Activated naive CD8-positive, alpha-beta T cell treated with anti-CD3 and anti-CD28 coated beads for 36 hours (primary cell): ENCODE data around the gene MSLN. TPM values are rescaled to one million over a fixed set of nuclear protein-coding genes. Genes with fewer than 3 reads are reported as not detected.

Source experiments
- DNase-seq: peaks from one replicate; pipeline ENCODE4 v3.0.0; 2021
- H3K27ac Mint-ChIP-seq: one replicate; pipeline ENCODE4 v1.8.0; 2022; ENCODE audit warnings: mild to moderate bottlenecking, moderate library complexity, mixed read lengths
- H3K27me3 Mint-ChIP-seq: one replicate; pipeline ENCODE4 v1.8.0; 2022; ENCODE audit warnings: mild to moderate bottlenecking, mixed read lengths
- H3K36me3 Mint-ChIP-seq: one replicate; pipeline ENCODE4 v1.8.0; 2021; ENCODE audit warnings: mild to moderate bottlenecking, mixed read lengths
- H3K4me1 Mint-ChIP-seq: one replicate; pipeline ENCODE4 v1.8.0; 2021; ENCODE audit warnings: mixed read lengths
- H3K4me3 Mint-ChIP-seq: one replicate; pipeline ENCODE4 v1.8.0; 2022; ENCODE audit warnings: mild to moderate bottlenecking, moderate library complexity, mixed read lengths
- H3K9me3 Mint-ChIP-seq: one replicate; pipeline ENCODE4 v1.8.0; 2022; ENCODE audit warnings: mixed read lengths
- total RNA-seq, 2 experiments: library from RNA; stranded (reverse); gene quantifications; one replicate each; pipeline ENCODE4 v1.2.3, GENCODE V29; 2021

MSLN gene
- total RNA-seq, 2 experiments from 2014 or later: not detected

DNA sequence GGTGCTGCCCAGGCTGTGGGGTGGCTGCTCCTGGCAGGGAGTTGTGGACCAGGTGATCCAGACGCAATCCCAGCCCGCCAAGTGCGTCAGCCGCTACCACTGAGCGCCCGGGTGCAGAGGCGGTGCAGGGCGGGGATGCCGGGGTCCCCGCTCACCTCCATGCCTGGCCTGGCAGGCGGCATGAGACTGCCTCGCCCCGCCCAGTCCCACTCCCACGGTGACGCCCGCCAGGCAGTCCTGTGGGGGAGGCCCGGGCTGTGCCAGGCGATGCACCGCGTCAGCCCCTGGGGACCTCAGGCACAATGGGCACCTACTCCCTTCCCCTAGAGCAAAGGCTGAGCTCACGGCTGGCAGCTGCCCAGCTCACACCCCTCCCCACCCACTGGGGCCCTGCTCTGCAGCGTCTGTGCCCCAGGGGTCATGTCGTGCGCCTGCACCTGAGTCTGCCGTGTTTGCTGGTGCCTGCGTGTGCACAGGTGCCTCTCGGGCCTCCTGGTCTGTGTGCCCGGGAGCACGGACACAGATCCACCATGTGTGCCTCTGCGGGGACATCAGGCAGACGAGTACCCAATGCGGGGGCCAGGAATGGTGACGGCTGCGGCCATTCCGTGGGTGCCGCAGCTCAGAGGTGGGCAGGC, 22.4 kb downstream of the MSLN start:
- no peak overlapping the region for H3K4me3 Mint-ChIP-seq
- no peaks in the 10 kb centered on the region for H3K9me3 Mint-ChIP-seq
- H3K27me3 Mint-ChIP-seq: peaks cover 6% of the 10 kb centered on the region
- H3K27ac Mint-ChIP-seq: no peak overlapping the region
- no peak for DNase-seq
- H3K4me1 Mint-ChIP-seq: peaks cover 4% of the 10 kb centered on the region
- H3K36me3 Mint-ChIP-seq: peaks cover 2% of the 10 kb centered on the region

DNA sequence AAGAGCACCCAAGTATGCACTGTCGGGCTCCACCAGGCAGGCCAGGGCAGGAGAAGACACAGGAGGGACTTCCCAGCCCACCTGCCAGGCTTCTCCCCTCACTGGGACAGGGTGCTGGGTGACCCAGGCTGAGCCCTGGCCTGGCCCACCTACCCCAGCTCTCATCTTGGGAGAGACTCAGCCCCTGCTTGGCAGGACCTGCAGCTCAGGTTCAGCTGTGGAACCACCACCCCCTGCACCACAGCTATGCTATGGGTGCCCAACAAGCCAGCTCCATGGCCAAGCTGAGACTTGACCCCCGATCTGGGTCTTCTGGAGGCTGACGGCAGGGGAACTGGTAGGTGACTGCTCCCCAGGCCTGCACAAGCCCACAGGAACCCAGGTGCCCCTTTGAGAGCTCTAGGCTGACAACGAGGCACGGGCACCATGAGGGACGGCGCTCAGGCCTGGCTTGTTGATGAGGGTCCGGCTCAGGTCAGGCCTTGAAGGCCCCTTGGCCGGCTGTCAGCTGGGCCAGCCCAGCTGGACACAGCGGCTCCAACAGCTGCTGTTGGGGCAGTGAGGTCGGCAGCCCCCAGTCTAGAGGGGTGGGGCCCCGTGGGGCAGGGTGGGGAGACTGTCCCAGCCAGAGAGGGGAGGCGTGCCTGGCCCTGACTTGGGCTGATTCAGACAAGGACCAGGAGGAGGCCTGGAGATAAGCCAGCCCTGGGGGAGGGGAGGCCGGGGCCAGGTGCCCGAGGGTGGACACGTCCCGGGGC, 23.0 kb downstream of the MSLN start:
- H3K4me3 Mint-ChIP-seq: no peak overlapping the region
- H3K4me1 Mint-ChIP-seq: peaks cover 4% of the 10 kb centered on the region
- H3K36me3 Mint-ChIP-seq: peaks cover 2% of the 10 kb centered on the region
- peaks cover 4% of the 10 kb centered on the region for H3K27me3 Mint-ChIP-seq
- no peak for DNase-seq
- no peak overlapping the region for H3K27ac Mint-ChIP-seq
- H3K9me3 Mint-ChIP-seq: no peaks in the 10 kb centered on the region

DNA sequence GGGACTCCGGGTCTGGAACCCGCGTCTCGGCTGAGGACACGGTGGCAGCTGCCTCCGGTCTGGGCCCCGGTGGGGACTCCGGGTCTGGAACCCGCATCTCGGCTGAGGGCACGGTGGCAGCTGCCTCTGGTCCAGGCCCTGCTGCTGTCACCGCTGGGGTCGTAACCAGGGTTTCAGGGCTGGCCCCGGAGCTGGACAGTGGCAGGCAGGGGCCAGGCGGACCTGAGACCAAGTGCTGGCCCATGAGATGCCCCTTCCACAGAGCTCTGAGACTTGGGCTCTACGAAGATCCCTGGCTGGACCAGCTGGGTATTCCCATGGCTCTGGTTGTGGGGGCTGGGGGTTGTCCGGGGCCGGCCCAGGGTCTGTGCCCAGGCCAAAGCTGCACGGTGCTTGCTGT, 23.9 kb downstream of the MSLN start:
- Mint-ChIP-seq H3K36me3 (peaks cover 2% of the 10 kb centered on the region), H3K9me3 (no peaks in the 10 kb centered on the region), H3K27me3 (peaks cover 4% of the 10 kb centered on the region), H3K4me1 (peaks cover 4% of the 10 kb centered on the region), H3K27ac (no peak overlapping the region), H3K4me3 (no peak overlapping the region)
- no peak for DNase-seq

DNA sequence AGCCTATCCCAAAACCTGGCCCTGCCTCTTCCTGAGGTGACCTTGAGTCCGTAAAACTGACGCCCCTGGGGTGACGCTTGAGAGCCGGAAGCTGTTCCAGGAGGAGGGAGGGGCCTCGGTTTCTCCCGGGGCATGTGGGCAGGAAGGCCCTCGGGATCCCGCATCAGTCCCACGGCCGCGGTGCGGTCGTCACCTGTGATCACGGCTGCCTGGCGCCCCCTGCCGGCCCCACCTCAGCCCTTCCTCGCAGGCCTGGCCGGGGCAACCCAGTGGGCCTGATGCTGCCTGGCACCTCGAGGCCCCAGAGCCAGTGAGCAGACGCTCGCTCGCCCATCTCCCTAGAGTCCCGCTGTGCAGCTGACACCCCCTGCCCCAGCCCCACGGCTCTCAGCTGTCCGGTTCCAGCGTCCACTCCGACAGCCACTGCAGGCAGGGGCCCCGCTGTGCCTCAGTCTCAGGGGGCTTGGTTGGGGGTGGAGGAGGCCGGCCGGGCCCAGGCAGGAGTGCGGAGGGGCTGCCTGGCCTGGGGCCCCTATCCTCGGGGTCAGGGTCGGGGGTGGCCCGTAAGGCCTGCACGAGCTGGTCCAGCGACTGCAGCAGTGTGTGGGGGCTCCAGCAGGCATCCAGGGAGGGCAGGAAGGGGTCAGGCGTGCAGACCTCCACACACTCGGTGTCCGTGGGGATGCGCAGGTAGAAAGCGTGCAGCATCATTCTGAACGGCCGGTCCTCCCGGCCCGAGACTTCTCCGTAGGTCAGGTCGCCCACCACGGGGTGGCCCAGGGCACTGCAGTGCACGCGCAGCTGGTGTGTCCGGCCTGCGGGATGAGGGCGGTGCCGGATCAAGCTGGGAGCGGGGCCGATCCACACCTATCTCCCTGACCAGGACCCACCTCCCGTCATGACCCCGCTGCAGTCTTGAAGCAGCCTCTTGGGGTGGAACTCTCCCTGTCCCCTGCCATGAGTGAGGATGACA, 25.3 kb downstream of the MSLN start:
- no peaks in the 10 kb centered on the region for H3K27me3 Mint-ChIP-seq
- H3K4me1 Mint-ChIP-seq: peaks cover 4% of the 10 kb centered on the region
- H3K9me3 Mint-ChIP-seq: no peaks in the 10 kb centered on the region
- H3K36me3 Mint-ChIP-seq: peaks cover 2% of the 10 kb centered on the region
- no peak overlapping the region for H3K27ac Mint-ChIP-seq
- peak overlapping the region; percentile 89 for H3K4me3 Mint-ChIP-seq
- peak; percentile 78 for DNase-seq

DNA sequence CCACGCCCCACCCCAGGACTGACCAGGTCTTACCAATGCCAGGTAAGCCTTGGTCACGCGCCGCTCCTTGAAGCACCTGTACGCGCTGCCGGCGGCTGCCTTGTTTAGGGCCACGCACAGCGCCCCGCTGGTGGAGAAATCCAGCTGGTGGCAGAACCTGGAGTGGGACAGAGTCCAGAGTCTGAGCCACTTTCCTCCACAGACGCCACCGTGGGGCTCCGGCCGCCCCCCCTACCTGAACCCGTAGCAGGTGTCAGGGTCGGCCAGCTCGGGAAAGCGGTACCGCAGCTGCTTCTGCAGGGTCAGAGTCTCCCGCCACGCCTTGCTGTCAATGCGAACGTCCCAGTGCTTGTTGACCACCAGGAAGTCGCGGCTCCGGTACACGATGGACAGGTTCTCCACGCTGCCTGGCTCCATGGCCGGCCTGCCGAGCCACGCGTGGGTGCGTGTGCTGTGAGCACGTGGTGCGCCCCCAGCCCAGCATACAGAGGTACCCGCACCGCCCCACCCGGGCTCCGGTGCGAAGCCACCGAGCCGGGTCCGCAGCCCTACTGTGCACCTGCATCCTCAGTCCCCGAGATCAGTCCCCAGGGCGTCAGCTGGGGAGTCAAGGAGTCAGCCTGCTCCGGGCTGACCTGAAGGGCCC, 26.9 kb downstream of the MSLN start:
- peaks cover 4% of the 10 kb centered on the region for H3K4me1 Mint-ChIP-seq
- DNase-seq: no peak
- H3K9me3 Mint-ChIP-seq: no peaks in the 10 kb centered on the region
- H3K27ac Mint-ChIP-seq: peak overlapping the region; percentile 79
- H3K27me3 Mint-ChIP-seq: no peaks in the 10 kb centered on the region
- H3K36me3 Mint-ChIP-seq: peaks cover 8% of the 10 kb centered on the region
- peak overlapping the region; percentile 89 for H3K4me3 Mint-ChIP-seq

DNA sequence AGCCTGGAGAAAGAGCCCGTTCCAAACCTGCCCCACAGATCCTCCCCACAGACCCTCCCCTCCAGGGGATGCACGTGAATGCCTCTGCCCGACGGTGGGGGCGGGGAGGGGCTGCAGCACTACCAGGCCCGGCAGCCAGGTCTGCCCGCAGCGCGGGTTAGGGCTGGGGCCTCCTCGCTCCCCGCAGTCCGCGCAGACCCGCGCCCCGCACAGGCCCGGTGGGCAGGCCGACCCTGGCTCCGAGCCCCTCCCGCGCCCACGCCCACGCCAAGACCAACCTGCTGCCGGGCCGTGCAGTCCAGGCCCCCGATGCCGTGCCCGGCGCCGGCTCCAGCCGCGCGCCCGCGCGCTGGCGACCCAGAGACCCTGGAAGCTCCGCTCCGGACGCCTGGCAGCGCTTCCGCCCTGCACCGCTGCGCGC, 27.5 kb downstream of the MSLN start, which contains the start of gene RPUSD1:
Gene RPUSD1 (minus strand): TSS at position 404 of the 421 bp plus-strand sequence. CDS start 644 bp downstream, outside the sequence.
- no peaks in the 10 kb centered on the region for H3K27me3 Mint-ChIP-seq
- peak within 1 kb of the TSS; percentile 89 for H3K4me3 Mint-ChIP-seq
- no peak for DNase-seq
- peaks cover 4% of the 10 kb centered on the region for H3K4me1 Mint-ChIP-seq
- H3K36me3 Mint-ChIP-seq: peaks cover 8% of the 10 kb centered on the region
- peak within 1 kb of the TSS; percentile 79 for H3K27ac Mint-ChIP-seq
- no peaks in the 10 kb centered on the region for H3K9me3 Mint-ChIP-seq

DNA sequence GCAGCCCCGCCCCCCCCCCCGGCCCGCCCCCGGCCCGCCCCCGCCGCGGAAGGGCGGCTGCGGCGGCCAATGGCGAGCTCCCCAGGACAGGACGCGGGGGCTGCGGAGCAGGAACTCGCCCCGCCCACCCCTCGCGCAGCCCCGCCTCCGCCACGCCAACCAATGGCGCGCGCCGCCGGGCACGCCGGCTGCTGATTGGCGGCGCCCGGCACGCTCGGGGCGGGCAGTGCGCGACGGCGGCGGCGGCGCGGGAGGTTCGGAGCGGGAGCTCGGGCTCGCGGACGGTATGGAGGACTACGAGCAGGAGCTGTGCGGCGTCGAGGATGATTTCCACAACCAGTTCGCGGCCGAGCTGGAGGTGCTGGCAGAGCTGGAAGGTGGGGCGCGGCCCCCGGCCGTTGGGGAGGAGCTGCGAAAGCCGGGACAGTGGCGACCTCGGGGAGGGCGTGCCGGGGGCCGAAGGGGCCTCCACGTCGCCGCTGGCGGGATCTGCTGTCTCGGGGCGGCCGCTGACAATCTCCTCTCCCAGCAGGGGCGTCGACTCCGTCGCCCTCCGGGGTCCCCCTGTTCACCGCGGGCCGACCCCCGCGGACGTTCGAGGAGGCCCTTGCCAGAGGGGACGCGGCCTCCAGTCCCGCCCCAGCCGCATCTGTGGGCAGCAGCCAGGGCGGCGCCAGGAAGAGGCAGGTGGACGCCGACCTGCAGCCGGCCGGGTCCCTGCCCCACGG, 28.0 kb downstream of the MSLN start, which contains the start of gene CHTF18:
Gene CHTF18 (plus strand): TSS at position 222 of the 728 bp plus-strand sequence. CDS start 65 bp downstream, at position 287.
- Mint-ChIP-seq H3K4me1 (peaks cover 4% of the 10 kb centered on the region), H3K9me3 (no peaks in the 10 kb centered on the region), H3K27ac (peak within 1 kb of the TSS; percentile 79), H3K27me3 (no peaks in the 10 kb centered on the region), H3K4me3 (peak within 1 kb of the TSS; percentile 89), H3K36me3 (peaks cover 8% of the 10 kb centered on the region)
- peak; percentile 97 for DNase-seq

DNA sequence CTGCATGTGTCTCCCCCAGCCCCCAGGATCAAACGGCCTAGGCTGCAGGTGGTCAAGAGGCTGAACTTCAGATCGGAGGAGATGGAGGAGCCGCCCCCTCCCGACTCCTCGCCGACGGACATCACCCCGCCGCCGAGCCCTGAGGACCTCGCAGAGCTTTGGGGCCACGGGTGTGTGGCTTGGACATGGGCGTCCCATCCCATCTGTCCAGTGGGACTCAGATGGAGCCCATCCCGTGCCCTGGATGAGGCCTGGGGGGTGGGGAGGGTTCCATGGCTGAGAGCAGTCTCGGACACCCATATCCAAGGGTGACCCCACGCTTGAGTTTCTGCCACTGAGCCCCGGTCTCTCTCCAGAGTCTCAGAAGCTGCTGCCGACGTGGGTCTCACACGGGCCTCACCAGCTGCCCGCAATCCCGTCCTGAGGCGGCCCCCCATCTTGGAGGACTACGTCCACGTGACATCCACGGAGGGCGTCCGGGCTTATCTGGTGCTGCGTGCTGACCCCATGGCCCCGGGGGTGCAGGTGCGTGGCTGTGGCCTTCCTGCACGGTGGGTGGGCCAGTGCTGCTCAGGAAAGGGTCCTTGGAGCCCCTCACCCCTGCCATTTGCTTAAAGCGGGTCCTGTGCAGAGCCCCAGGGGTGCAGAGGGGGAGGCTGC, 28.8 kb downstream of the MSLN start:
- Mint-ChIP-seq H3K36me3 (peaks cover 8% of the 10 kb centered on the region), H3K4me1 (peaks cover 4% of the 10 kb centered on the region), H3K4me3 (peak overlapping the region; percentile 81), H3K9me3 (no peaks in the 10 kb centered on the region), H3K27ac (no peak overlapping the region), H3K27me3 (no peaks in the 10 kb centered on the region)
- DNase-seq: no peak

DNA sequence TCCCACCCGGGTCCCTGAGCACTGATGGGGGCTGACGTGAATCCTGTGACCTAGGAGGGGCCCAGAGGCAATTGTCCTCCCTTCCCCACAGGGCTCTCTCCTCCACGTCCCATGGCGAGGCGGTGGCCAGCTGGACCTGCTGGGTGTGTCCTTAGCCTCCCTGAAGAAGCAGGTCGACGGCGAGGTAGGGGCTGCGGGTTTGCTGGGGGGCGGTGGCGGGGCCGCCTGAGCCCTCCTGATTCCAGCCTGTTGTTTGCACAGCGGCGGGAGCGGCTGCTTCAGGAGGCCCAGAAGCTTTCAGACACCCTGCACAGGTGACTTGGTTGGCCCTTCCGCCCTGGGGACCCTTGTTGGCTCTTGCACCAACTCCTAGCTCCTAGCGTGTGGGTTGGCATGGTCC, 29.6 kb downstream of the MSLN start:
- Mint-ChIP-seq H3K4me3 (peak overlapping the region; percentile 70), H3K27me3 (no peaks in the 10 kb centered on the region), H3K9me3 (no peaks in the 10 kb centered on the region), H3K36me3 (peaks cover 8% of the 10 kb centered on the region), H3K27ac (no peak overlapping the region), H3K4me1 (peaks cover 3% of the 10 kb centered on the region)
- no peak for DNase-seq

DNA sequence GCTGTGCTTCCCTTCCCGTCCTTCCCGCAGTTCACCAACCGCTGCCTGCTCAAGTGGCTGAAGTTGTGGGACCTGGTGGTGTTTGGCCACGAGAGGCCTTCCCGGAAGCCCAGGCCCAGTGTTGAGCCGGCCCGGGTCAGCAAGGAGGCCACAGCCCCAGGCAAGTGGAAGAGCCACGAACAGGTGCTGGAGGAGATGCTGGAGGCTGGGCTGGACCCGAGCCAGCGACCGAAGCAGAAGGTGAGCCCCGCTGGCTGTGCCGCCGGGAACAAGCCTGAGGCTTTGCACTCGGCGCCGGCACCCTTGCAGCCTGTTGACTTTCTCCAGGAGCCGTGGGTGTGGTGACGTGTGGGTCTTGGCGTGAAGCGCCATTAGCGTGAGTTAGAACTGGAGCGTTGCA, 30.6 kb downstream of the MSLN start:
- no peak overlapping the region for H3K27ac Mint-ChIP-seq
- H3K4me3 Mint-ChIP-seq: no peak overlapping the region
- H3K4me1 Mint-ChIP-seq: peaks cover 4% of the 10 kb centered on the region
- H3K9me3 Mint-ChIP-seq: no peaks in the 10 kb centered on the region
- H3K27me3 Mint-ChIP-seq: no peaks in the 10 kb centered on the region
- H3K36me3 Mint-ChIP-seq: peaks cover 9% of the 10 kb centered on the region
- DNase-seq: no peak

DNA sequence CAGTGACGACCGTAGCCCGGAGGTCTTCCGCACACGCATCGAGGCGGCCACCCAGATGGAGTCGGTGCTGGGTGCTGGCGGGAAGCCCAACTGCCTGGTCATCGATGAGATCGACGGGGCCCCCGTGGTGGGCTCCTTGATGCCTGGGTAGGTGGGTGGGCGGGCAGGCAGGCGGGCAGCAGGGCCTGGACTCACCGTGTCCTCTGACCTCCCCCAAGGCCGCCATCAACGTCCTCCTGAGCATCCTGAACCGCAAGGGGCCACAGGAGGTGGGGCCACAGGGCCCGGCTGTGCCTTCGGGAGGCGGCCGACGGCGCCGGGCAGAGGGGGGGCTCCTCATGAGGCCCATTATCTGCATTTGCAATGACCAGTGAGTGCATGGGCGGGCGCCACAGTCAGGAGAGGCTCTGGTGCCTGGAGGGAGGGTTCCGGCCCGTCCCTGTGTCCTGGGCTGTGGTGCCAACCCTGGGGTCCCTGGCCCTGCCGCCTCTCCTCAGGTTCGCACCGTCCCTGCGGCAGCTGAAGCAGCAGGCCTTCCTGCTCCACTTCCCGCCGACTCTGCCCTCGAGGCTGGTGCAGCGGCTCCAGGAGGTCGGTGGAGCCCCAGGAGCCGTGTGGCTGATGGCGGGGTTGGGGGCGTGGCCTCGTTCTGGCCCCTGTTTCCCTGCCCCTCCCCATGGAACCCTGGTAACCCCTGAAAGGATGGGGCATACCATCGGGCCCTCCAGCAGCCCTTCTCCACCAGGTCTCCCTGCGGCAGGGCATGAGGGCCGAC, 31.9 kb downstream of the MSLN start:
- H3K4me1 Mint-ChIP-seq: peaks cover 2% of the 10 kb centered on the region
- peaks cover 18% of the 10 kb centered on the region for H3K36me3 Mint-ChIP-seq
- no peak overlapping the region for H3K4me3 Mint-ChIP-seq
- DNase-seq: no peak
- H3K27me3 Mint-ChIP-seq: peaks cover under 1% of the 10 kb centered on the region
- no peak overlapping the region for H3K27ac Mint-ChIP-seq
- H3K9me3 Mint-ChIP-seq: no peaks in the 10 kb centered on the region

DNA sequence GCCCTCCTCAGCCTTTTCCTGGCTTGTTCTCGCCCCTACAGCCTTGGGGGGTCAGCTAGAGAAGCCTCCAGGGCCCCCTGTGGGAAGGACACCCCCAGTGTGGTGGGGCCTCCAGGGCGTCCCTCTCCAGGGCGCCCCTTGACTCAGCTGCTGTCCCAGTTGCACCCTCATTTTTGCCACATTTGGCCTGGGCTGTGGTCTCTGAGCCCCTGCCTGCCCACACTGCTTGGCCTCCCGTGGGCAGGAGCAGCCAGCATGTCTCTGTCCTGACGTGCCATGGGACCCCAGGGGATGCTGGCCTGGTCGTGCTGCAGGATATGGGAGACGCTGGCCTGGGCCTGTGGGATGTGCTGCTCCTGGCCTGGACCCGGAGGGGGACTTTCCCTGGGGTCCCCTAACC, 32.9 kb downstream of the MSLN start:
- DNase-seq: no peak
- no peak overlapping the region for H3K27ac Mint-ChIP-seq
- peaks cover 10% of the 10 kb centered on the region for H3K27me3 Mint-ChIP-seq
- H3K4me3 Mint-ChIP-seq: no peak overlapping the region
- H3K36me3 Mint-ChIP-seq: peaks cover 27% of the 10 kb centered on the region
- peaks cover 2% of the 10 kb centered on the region for H3K4me1 Mint-ChIP-seq
- H3K9me3 Mint-ChIP-seq: no peaks in the 10 kb centered on the region
